Tibial nerve (tissue), 4 donors: Measurements from ENCODE around the gene KCNS3.

Experiments used
- CTCF ChIP-seq, 5 experiments: fragments of 200-600 bp in 3 of 5; fragments of 450-650 bp in 2 of 5; sonication (generic) in 3 of 5; IDR thresholded peaks; one replicate each; pipeline ENCODE4 v1.5.1; 2016 to 2019; ENCODE audit warnings: antibody characterized with exemption in 5 of 5, mild to moderate bottlenecking in 3 of 5, moderate library complexity in 2 of 5
- EP300 ChIP-seq, 2 donors: sonication (generic); formaldehyde crosslinking; IDR thresholded peaks; one replicate each; pipeline ENCODE4 v1.6.1; 2017; ENCODE audit warnings: antibody characterized with exemption in 2 of 2, mild to moderate bottlenecking in 1 of 2
- POLR2A ChIP-seq, 2 donors: fragments of 450-650 bp; IDR thresholded peaks; one replicate each; pipeline ENCODE4 v1.6.1; 2017; ENCODE audit warnings: antibody characterized with exemption in 2 of 2, mild to moderate bottlenecking in 2 of 2, moderate library complexity in 2 of 2

DNA sequence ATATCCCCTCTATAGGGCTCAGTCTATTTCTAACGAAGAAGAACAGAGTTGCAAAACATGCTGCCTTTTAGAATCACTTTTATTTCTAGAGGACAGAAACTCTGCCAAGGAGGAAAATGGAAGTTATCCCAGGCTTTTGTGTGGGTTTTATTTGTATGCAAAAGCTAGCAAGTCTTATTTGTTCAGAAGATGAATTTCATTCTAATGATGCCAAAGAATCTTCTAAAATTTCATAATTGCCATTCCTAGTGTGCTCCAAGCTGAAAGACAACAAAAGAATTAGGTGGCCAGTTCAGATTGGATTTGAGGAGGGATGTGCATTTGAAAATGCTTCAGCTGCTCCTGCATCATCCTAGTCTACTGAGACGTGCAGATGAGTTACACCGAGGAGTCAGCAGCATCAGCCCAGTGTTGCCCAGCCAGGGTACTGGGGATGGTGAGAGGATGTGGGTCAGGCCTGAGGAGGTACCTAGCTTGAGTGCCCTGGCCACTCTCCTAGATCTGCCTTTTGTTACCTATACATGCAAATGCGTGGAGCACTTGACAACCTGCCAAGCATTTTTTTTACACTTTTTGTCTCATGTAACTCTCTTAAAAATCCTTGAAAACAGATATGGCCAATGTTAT, 80.1 kb downstream of the KCNS3 start:
- TF ChIP-seq EP300 (IDR thresholded peaks at IDR 0.05), result no peak
- no peak for TF ChIP-seq POLR2A (IDR thresholded peaks at IDR 0.05)
- no peak for TF ChIP-seq CTCF (IDR thresholded peaks at IDR 0.05)
